HepG2 (cell line): ENCODE measurements around the gene CBL. TPM values are rescaled to one million over a fixed set of nuclear protein-coding genes. Genes with fewer than 3 reads are reported as not detected.

ENCODE experiments used
- ATAC-seq: fragments of 200-7000 bp; cut with Tn5 transposase; 3 replicates; pipeline ENCODE4 v1.9.1; 2020; ENCODE audit warnings: mild to moderate bottlenecking, moderate library complexity
- BruUV-seq: library from RNA; stranded (reverse); fragments of 400-500 nt; replicated peaks from 2 replicates; lab custom pipeline; 2021; lab: Mats Ljungman, UMichigan
- CTCF ChIA-PET: fragments of 300-600 bp; formaldehyde crosslinking; extraction: SDS; loops from one replicate; lab custom pipeline; 2021; ENCODE audit warnings: low total read pairs, inconsistent platforms, low intra/inter-chr PET ratio; lab: Yijun Ruan, JAX
- POLR2A ChIA-PET: fragments of 350-600 bp; sonication (Branson Sonifier 250); formaldehyde crosslinking; loops from one replicate; lab custom pipeline; 2020; ENCODE audit warnings: antibody characterized with exemption, inconsistent platforms; lab: Yijun Ruan, JAX
- DNase-seq: peaks from one replicate; pipeline ENCODE4 v3.0.0-alpha.2; 2015; ENCODE audit warnings: low spot score
- FAIRE-seq: peaks from 3 replicates; lab custom pipeline; 2011; peaks lifted over from hg19 to GRCh38; lab: Jason Lieb, UNC
- H2AFZ ChIP-seq: one replicate; pipeline ENCODE4 v1.6.1; 2011; ENCODE audit warnings: low read length, inconsistent platforms
- H3K27ac ChIP-seq: fragments of 300-600 bp; 3 replicates; pipeline ENCODE4 v1.8.0; 2011; ENCODE audit warnings: mixed run types, mild to moderate bottlenecking, mixed read lengths, low read length, inconsistent platforms; ENCODE audit not compliant: insufficient read depth; ENCODE audit errors: extremely low read length
- H3K27me3 ChIP-seq, 2 experiments: fragments of 200-600 bp in 1 of 2; 2 replicates in 1 of 2; 3 replicates in 1 of 2; pipeline versions ENCODE4 v1.6.0 to v1.8.0; 2011; ENCODE audit warnings: low read length in 2 of 2, mild to moderate bottlenecking in 2 of 2, moderate library complexity in 2 of 2, inconsistent platforms in 1 of 2; ENCODE audit not compliant: insufficient read depth in 2 of 2, control insufficient read depth in 1 of 2
- H3K36me3 ChIP-seq, 2 experiments: fragments of 200-600 bp in 1 of 2; replicated peaks in 1 of 2; 2 replicates in 1 of 2; 3 replicates in 1 of 2; pipeline versions ENCODE4 v1.5.1 to v1.8.0; 2011; ENCODE audit warnings: low read length in 2 of 2, inconsistent platforms in 1 of 2; ENCODE audit not compliant: insufficient read depth in 2 of 2, control insufficient read depth in 1 of 2
- H3K4me1 ChIP-seq: 2 replicates; pipeline ENCODE4 v1.5.1; 2012; ENCODE audit warnings: low read length, inconsistent platforms; ENCODE audit not compliant: insufficient read depth
- H3K4me2 ChIP-seq: 2 replicates; pipeline ENCODE4 v1.6.0; 2011; ENCODE audit warnings: low read depth, low read length, inconsistent platforms
- H3K4me3 ChIP-seq, 3 experiments: fragments of 200-600 bp in 1 of 3; sonication (generic), shearing (Covaris generic) in 1 of 3; replicated peaks in 1 of 3; 2 replicates each; pipeline ENCODE4 v1.5.1; 2011 to 2016; ENCODE audit warnings: low read length in 3 of 3, inconsistent platforms in 2 of 3, low read depth in 2 of 3, mild to moderate bottlenecking in 2 of 3, control low read depth in 1 of 3, mixed read lengths in 1 of 3; ENCODE audit not compliant: insufficient read depth in 1 of 3
- H3K79me2 ChIP-seq: one replicate; pipeline ENCODE4 v1.6.1; 2011; ENCODE audit warnings: low read length, inconsistent platforms; ENCODE audit not compliant: insufficient read depth
- H3K9ac ChIP-seq: 2 replicates; pipeline ENCODE4 v1.6.0; 2011; ENCODE audit warnings: mild to moderate bottlenecking, low read depth, low read length, inconsistent platforms; ENCODE audit not compliant: insufficient read depth
- H3K9me3 ChIP-seq: 2 replicates; pipeline ENCODE4 v1.5.1; 2012; ENCODE audit warnings: mild to moderate bottlenecking, low read length
- H4K20me1 ChIP-seq: 2 replicates; pipeline ENCODE4 v1.6.0; 2011; ENCODE audit warnings: inconsistent platforms, mild to moderate bottlenecking, low read length, moderate library complexity; ENCODE audit not compliant: insufficient read depth
- BCL3 ChIP-seq: sonication (generic); formaldehyde crosslinking; IDR thresholded peaks from 2 replicates; pipeline ENCODE4 v1.5.1; 2020; ENCODE audit warnings: mild to moderate bottlenecking, missing genetic modification reagents, moderate library complexity
- HOXA7 ChIP-seq: sonication (generic); formaldehyde crosslinking; IDR thresholded peaks from 2 replicates; pipeline ENCODE4 v1.8.1; 2022; ENCODE audit warnings: mild to moderate bottlenecking, missing genetic modification reagents, moderate library complexity
- IKZF4 ChIP-seq: sonication (generic); formaldehyde crosslinking; IDR thresholded peaks from 2 replicates; pipeline ENCODE4 v1.5.1; 2020; ENCODE audit warnings: borderline replicate concordance, mild to moderate bottlenecking, low read depth, missing genetic modification reagents; ENCODE audit errors: not compliant biosample characterization
- KAT8 ChIP-seq: IDR thresholded peaks from 2 replicates; pipeline ENCODE4 v1.6.1; 2016; ENCODE audit warnings: missing genetic modification reagents, missing compliant biosample characterization
- SRY ChIP-seq: sonication (generic); formaldehyde crosslinking; IDR thresholded peaks from 2 replicates; pipeline ENCODE4 v1.8.0; 2022; ENCODE audit warnings: mild to moderate bottlenecking, missing genetic modification reagents
- ZBTB10 ChIP-seq: sonication (generic); formaldehyde crosslinking; IDR thresholded peaks from 2 replicates; pipeline ENCODE4 v1.4.0; 2020; ENCODE audit warnings: missing genetic modification reagents, borderline replicate concordance
- ZNF207 ChIP-seq: fragments of 450-650 bp; IDR thresholded peaks from 2 replicates; pipeline ENCODE4 v1.6.1; 2016; ENCODE audit warnings: antibody characterized with exemption, borderline replicate concordance
- ZNF761 ChIP-seq: sonication (generic); formaldehyde crosslinking; conservative IDR thresholded peaks from 2 replicates; pipeline ENCODE4 v1.4.0; 2020; ENCODE audit warnings: mild to moderate bottlenecking, missing genetic modification reagents
- ZNF878 ChIP-seq: sonication (generic); formaldehyde crosslinking; IDR thresholded peaks from 2 replicates; pipeline ENCODE4 v1.8.1; 2023; ENCODE audit warnings: mild to moderate bottlenecking, missing genetic modification reagents, moderate library complexity
- WGBS: methylation state at CpG from one replicate; pipeline ENCODE4 v1.1.6; 2017; ENCODE audit warnings: low lambda C conversion rate; 5-methylcytosine and 5-hydroxymethylcytosine counted together
- in situ Hi-C: cut with HindIII; loops from 2 replicates; pipeline ENCODE4 v1.10.0; 2017; ENCODE audit warnings: low pct_unique_long_range_greater_than_20kb; ENCODE audit not compliant: extremely low pct_ligation_motif_present
- intact Hi-C: fragments of 100-400 bp; cut with micrococcal nuclease; formaldehyde crosslinking; loops from one replicate; pipeline ENCODE4 v1.10.0; 2022; ENCODE audit not compliant: unreplicated experiment
- polyA plus RNA-seq, 8 experiments: library from polyadenylated mRNA; depleted of rRNA in 3 of 8; stranded (reverse) in 7 of 8; unstranded in 1 of 8; fragments of >200 nt; fragmentation: Illumina TruSeq in 4 of 8; extraction: Trizol in 4 of 8; gene quantifications; 2 replicates each; pipeline versions ENCODE4 v1.2.1 to v1.2.3, GENCODE V29; 2011 to 2016; ENCODE audit warnings: low read depth in 4 of 8, missing spikeins in 1 of 8, mixed read lengths in 1 of 8; ENCODE audit not compliant: insufficient read depth in 1 of 8
- total RNA-seq, 5 experiments: library from RNA; depleted of rRNA; stranded (reverse); fragments of >200 nt; fragmentation: Illumina TruSeq; extraction: Trizol; gene quantifications; 2 replicates each; pipeline ENCODE4 v1.2.3, GENCODE V29; 2016; ENCODE audit warnings: low read depth in 1 of 5

CBL gene
- total and polyA plus RNA-seq, 2 of the 13 experiments (the other 11 are each of a cell fraction or from before 2014, with no cell fraction given): 6.6 to 7.4 TPM

- in situ Hi-C loops: no loop called here
- TF ChIP-seq HOXA7 (CRISPR knock-in tag) (no peak), ZNF878 (no peak), IKZF4 (CRISPR knock-in tag) (no peak), ZNF761 (CRISPR knock-in tag) (no peak), KAT8 (no peak), ZBTB10 (CRISPR knock-in tag) (no peak), SRY (CRISPR knock-in tag) (no peak), ZNF207 (no peak), BCL3 (CRISPR knock-in tag) (no peak)
- no peaks in the 10 kb centered on the region for H3K27me3 ChIP-seq
- no peak overlapping the region for H3K27ac ChIP-seq
- H3K4me2 ChIP-seq: no peak overlapping the region
- H3K9me3 ChIP-seq: no peaks in the 10 kb centered on the region
- no peak overlapping the region for H2AFZ ChIP-seq
- no peak for DNase-seq
- H3K9ac ChIP-seq: no peak overlapping the region
- no peaks in the 10 kb centered on the region for H3K79me2 ChIP-seq
- ChIA-PET CTCF (no interaction called here), POLR2A (no interaction called here)
- H3K4me3 ChIP-seq: no peak overlapping the region
- peaks cover 5 to 13% of the 10 kb centered on the region in 2 experiments; a peak in 3 of 5 replicates for H3K36me3 ChIP-seq
- no peaks in the 10 kb centered on the region for H3K4me1 ChIP-seq
- H4K20me1 ChIP-seq: no peaks in the 10 kb centered on the region
- WGBS: 85% methylated on average over 6 of the region's 6 CpGs
- no peak for ATAC-seq
- intact Hi-C loops: no loop called here
- no peak for FAIRE-seq
- BruUV-seq: no TSS peak
These were observed 26.8 kb upstream of the CBL start for GRCh38 chr11:119179342-119179741.
